Neural cell (in vitro differentiated cells): Measurements from ENCODE around the gene DOCK8. TPM values are rescaled to one million over a fixed set of nuclear protein-coding genes. Genes with fewer than 3 reads are reported as not detected.

ENCODE experiments used
- H2AFZ ChIP-seq: fragments of 200-600, 300-800 bp; sonication (generic), shearing (Covaris generic); 2 replicates; pipeline ENCODE4 v1.6.0; 2014; ENCODE audit warnings: low read depth, mild to moderate bottlenecking, antibody characterized with exemption, low read length, moderate library complexity
- H3F3A ChIP-seq: fragments of 200-600 bp; shearing (Covaris generic); 2 replicates; pipeline ENCODE4 v1.6.1; 2016; ENCODE audit warnings: mild to moderate bottlenecking, moderate library complexity, mixed read lengths, antibody characterized with exemption, low read length; ENCODE audit not compliant: insufficient read depth, poor library complexity, severe bottlenecking
- H3K27ac ChIP-seq: fragments of 200-600, 300-800 bp; sonication (generic), shearing (Covaris generic); 2 replicates; pipeline ENCODE4 v1.5.1; 2014; ENCODE audit warnings: mild to moderate bottlenecking, low read length, moderate library complexity
- H3K27me3 ChIP-seq: fragments of 300-800, 200-600 bp; sonication (generic), shearing (Covaris generic); 2 replicates; pipeline ENCODE4 v1.6.0; 2014; ENCODE audit warnings: mild to moderate bottlenecking, low read depth, low read length, moderate library complexity; ENCODE audit not compliant: insufficient read depth
- H3K36me3 ChIP-seq: fragments of 300-800, 200-600 bp; sonication (generic), shearing (Covaris generic); 2 replicates; pipeline ENCODE4 v1.5.1; 2014; ENCODE audit warnings: mild to moderate bottlenecking, antibody characterized with exemption, low read length, moderate library complexity; ENCODE audit not compliant: insufficient read depth
- H3K4me2 ChIP-seq: fragments of 300-800, 200-600 bp; sonication (generic), shearing (Covaris generic); 2 replicates; pipeline ENCODE4 v1.6.0; 2014; ENCODE audit warnings: mild to moderate bottlenecking, low read length
- H3K4me3 ChIP-seq: fragments of 300-800, 200-600 bp; sonication (generic), shearing (Covaris generic); 2 replicates; pipeline ENCODE4 v1.5.1; 2014; ENCODE audit warnings: mild to moderate bottlenecking, low read length, moderate library complexity
- H3K79me2 ChIP-seq: fragments of 200-600 bp; shearing (Covaris generic); replicated peaks from 2 replicates; pipeline ENCODE4 v1.6.0; 2014; ENCODE audit warnings: mild to moderate bottlenecking, low read length, moderate library complexity; ENCODE audit not compliant: insufficient read depth
- H3K9ac ChIP-seq: fragments of 300-800, 200-600 bp; sonication (generic), shearing (Covaris generic); 2 replicates; pipeline ENCODE4 v1.6.1; 2016; ENCODE audit warnings: mild to moderate bottlenecking, low read length, mixed read lengths
- H3K9me2 ChIP-seq: fragments of 200-600 bp; shearing (Covaris generic); 2 replicates; pipeline ENCODE4 v1.6.1; 2016; ENCODE audit warnings: mild to moderate bottlenecking, low read length, mixed read lengths; ENCODE audit not compliant: insufficient read depth
- H3K9me3 ChIP-seq: fragments of 200-600, 300-800 bp; sonication (generic), shearing (Covaris generic); 2 replicates; pipeline ENCODE4 v1.6.1; 2016; ENCODE audit warnings: mild to moderate bottlenecking, mixed run types, low read length, moderate library complexity, mixed read lengths
- H4K20me1 ChIP-seq: fragments of 200-600 bp; shearing (Covaris generic); 2 replicates; pipeline ENCODE4 v1.6.1; 2016; ENCODE audit warnings: mild to moderate bottlenecking, mixed run types; ENCODE audit not compliant: insufficient read depth
- EP300 ChIP-seq: fragments of 450-650 bp; conservative IDR thresholded peaks from 2 replicates; pipeline ENCODE4 v1.6.1; 2014; ENCODE audit warnings: antibody characterized with exemption, mild to moderate bottlenecking, moderate library complexity; ENCODE audit not compliant: poor library complexity, severe bottlenecking
- EZH2 ChIP-seq: fragments of 200-600, 300-800 bp; shearing (Covaris generic), sonication (generic); IDR thresholded peaks from 2 replicates; pipeline ENCODE4 v1.6.1; 2014; ENCODE audit warnings: antibody characterized with exemption, low read length, borderline replicate concordance, mild to moderate bottlenecking; ENCODE audit not compliant: insufficient read depth, poor library complexity, severe bottlenecking
- MXI1 ChIP-seq: fragments of 450-650 bp; conservative IDR thresholded peaks from 2 replicates; pipeline ENCODE4 v1.6.1; 2014; ENCODE audit warnings: antibody characterized with exemption, mild to moderate bottlenecking; ENCODE audit not compliant: poor library complexity, severe bottlenecking
- POLR2AphosphoS5 ChIP-seq: IDR thresholded peaks from 2 replicates; pipeline ENCODE4 v1.6.1; 2012
- RAD21 ChIP-seq: fragments of 450-650 bp; conservative IDR thresholded peaks from 2 replicates; pipeline ENCODE4 v1.6.1; 2014; ENCODE audit warnings: antibody characterized with exemption, mild to moderate bottlenecking, moderate library complexity
- SMC3 ChIP-seq: fragments of 450-650 bp; conservative IDR thresholded peaks from 2 replicates; pipeline ENCODE4 v1.6.1; 2014; ENCODE audit warnings: antibody characterized with exemption, mild to moderate bottlenecking, moderate library complexity; ENCODE audit not compliant: poor library complexity
- TAF1 ChIP-seq: IDR thresholded peaks from 2 replicates; pipeline ENCODE4 v1.6.1; 2012; ENCODE audit warnings: low read depth
- polyA plus RNA-seq: library from polyadenylated mRNA; depleted of rRNA; stranded (reverse); fragments of >200 nt; gene quantifications from 2 replicates; pipeline ENCODE4 v1.2.3, GENCODE V29; 2014
- TF ChIP-seq, protein P1 (sequence below): fragments of 450-650 bp; IDR thresholded peaks from 2 replicates; pipeline ENCODE4 v1.5.1; 2014; ENCODE audit warnings: antibody characterized with exemption, mild to moderate bottlenecking, moderate library complexity; ENCODE audit not compliant: poor library complexity, severe bottlenecking
- TF ChIP-seq, protein P2 (sequence below): IDR thresholded peaks from 2 replicates; pipeline ENCODE4 v1.6.1; 2012; ENCODE audit warnings: borderline replicate concordance

The DOCK8 gene
- polyA plus RNA-seq, 1 donor from 2014 or later, result not detected

DNA sequence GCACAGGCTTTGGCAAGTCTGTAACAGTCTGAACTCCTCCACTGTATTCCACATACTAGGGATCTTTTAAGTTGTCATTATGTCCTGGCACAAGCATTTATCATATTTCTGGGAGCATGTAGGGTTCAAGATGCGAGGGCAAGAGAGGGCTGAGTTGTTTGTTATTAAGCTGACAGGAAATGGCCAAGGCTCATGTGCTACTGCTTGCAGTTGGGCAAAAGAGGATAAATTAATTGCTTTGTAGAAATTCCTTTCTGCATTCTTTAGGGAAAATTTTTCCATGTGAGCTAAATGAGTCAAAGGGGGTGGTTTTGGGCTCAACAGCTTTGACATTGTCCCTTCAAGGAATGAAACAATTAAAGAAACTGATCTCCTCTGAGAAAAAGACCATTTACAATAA, 35.4 kb downstream of the DOCK8 start:
- no peaks in the 10 kb centered on the region for H3K36me3 ChIP-seq
- no peak overlapping the region for H2AFZ ChIP-seq
- TF ChIP-seq MXI1, result no peak
- no peak for TF ChIP-seq RAD21
- TF ChIP-seq TAF1, result no peak
- no peak for TF ChIP-seq POLR2AphosphoS5
- no peak for TF ChIP-seq SMC3
- TF ChIP-seq, protein P1, sequence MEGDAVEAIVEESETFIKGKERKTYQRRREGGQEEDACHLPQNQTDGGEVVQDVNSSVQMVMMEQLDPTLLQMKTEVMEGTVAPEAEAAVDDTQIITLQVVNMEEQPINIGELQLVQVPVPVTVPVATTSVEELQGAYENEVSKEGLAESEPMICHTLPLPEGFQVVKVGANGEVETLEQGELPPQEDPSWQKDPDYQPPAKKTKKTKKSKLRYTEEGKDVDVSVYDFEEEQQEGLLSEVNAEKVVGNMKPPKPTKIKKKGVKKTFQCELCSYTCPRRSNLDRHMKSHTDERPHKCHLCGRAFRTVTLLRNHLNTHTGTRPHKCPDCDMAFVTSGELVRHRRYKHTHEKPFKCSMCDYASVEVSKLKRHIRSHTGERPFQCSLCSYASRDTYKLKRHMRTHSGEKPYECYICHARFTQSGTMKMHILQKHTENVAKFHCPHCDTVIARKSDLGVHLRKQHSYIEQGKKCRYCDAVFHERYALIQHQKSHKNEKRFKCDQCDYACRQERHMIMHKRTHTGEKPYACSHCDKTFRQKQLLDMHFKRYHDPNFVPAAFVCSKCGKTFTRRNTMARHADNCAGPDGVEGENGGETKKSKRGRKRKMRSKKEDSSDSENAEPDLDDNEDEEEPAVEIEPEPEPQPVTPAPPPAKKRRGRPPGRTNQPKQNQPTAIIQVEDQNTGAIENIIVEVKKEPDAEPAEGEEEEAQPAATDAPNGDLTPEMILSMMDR, result no peak
- TF ChIP-seq, protein P2, sequence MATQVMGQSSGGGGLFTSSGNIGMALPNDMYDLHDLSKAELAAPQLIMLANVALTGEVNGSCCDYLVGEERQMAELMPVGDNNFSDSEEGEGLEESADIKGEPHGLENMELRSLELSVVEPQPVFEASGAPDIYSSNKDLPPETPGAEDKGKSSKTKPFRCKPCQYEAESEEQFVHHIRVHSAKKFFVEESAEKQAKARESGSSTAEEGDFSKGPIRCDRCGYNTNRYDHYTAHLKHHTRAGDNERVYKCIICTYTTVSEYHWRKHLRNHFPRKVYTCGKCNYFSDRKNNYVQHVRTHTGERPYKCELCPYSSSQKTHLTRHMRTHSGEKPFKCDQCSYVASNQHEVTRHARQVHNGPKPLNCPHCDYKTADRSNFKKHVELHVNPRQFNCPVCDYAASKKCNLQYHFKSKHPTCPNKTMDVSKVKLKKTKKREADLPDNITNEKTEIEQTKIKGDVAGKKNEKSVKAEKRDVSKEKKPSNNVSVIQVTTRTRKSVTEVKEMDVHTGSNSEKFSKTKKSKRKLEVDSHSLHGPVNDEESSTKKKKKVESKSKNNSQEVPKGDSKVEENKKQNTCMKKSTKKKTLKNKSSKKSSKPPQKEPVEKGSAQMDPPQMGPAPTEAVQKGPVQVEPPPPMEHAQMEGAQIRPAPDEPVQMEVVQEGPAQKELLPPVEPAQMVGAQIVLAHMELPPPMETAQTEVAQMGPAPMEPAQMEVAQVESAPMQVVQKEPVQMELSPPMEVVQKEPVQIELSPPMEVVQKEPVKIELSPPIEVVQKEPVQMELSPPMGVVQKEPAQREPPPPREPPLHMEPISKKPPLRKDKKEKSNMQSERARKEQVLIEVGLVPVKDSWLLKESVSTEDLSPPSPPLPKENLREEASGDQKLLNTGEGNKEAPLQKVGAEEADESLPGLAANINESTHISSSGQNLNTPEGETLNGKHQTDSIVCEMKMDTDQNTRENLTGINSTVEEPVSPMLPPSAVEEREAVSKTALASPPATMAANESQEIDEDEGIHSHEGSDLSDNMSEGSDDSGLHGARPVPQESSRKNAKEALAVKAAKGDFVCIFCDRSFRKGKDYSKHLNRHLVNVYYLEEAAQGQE, result no peak
- no peak for TF ChIP-seq EP300
- TF ChIP-seq EZH2, result no peak
- no peak overlapping the region for H3K4me3 ChIP-seq
- H3K4me2 ChIP-seq, result no peak overlapping the region
- no peaks in the 10 kb centered on the region for H3F3A ChIP-seq
- H3K9ac ChIP-seq, result no peak overlapping the region
- no peaks in the 10 kb centered on the region for H3K9me2 ChIP-seq
- no peaks in the 10 kb centered on the region for H3K79me2 ChIP-seq
- no peaks in the 10 kb centered on the region for H4K20me1 ChIP-seq
- H3K9me3 ChIP-seq, result no peaks in the 10 kb centered on the region
- H3K27me3 ChIP-seq, result no peaks in the 10 kb centered on the region
- no peak overlapping the region for H3K27ac ChIP-seq

- Histone ChIP-seq H3K9ac (no peak overlapping the region), H3K27me3 (no peaks in the 10 kb centered on the region), H3K9me2 (no peaks in the 10 kb centered on the region), H3K27ac (no peak overlapping the region), H3K4me2 (no peak overlapping the region), H2AFZ (no peak overlapping the region), H3K79me2 (no peaks in the 10 kb centered on the region), H3F3A (no peaks in the 10 kb centered on the region), H4K20me1 (no peaks in the 10 kb centered on the region), H3K9me3 (no peaks in the 10 kb centered on the region), H3K36me3 (no peaks in the 10 kb centered on the region), H3K4me3 (no peak overlapping the region)
- TF ChIP-seq POLR2AphosphoS5 (no peak), SMC3 (no peak), MXI1 (no peak)
- TF ChIP-seq, protein P1, result no peak
Observed at GRCh38 chr9:250625-251024, 36.0 kb downstream of the DOCK8 start.
